Endothelial cell of umbilical vein (primary cell): ENCODE measurements around the gene SLC5A1.
"Not testable (repeated sequence)": the region's sequence is repeated elsewhere in the genome, so short reads cannot be mapped to it uniquely, and the experiment has no call there.

Source experiments
- CTCF ChIP-seq, 2 donors: IDR thresholded peaks; 1 replicate in 1 of 2; 2 replicates in 1 of 2; pipeline ENCODE4 v1.5.1; 2011; ENCODE audit warnings: low read length in 2 of 2, mild to moderate bottlenecking in 2 of 2, moderate library complexity in 2 of 2, control low read depth in 1 of 2, inconsistent platforms in 1 of 2, low read depth in 1 of 2; ENCODE audit not compliant: insufficient read depth in 1 of 2; ENCODE audit errors: extremely low read depth in 1 of 2
- EZH2 ChIP-seq: IDR thresholded peaks from 2 replicates; pipeline ENCODE4 v1.6.1; 2012; ENCODE audit warnings: borderline replicate concordance, low read depth, mild to moderate bottlenecking, moderate library complexity, low read length, inconsistent platforms; ENCODE audit not compliant: severe bottlenecking
- FOS ChIP-seq: IDR thresholded peaks from 2 replicates; pipeline ENCODE4 v1.6.1; 2011; ENCODE audit warnings: mild to moderate bottlenecking, low read length, moderate library complexity, borderline replicate concordance; ENCODE audit not compliant: insufficient read depth
- GATA2 ChIP-seq: IDR thresholded peaks from 2 replicates; pipeline ENCODE4 v1.7.0; 2011; ENCODE audit warnings: low read depth, mild to moderate bottlenecking, moderate library complexity, mixed read lengths, low read length; ENCODE audit not compliant: insufficient read length, insufficient read depth
- MAX ChIP-seq: IDR thresholded peaks from 2 replicates; pipeline ENCODE4 v1.6.1; 2011; ENCODE audit not compliant: insufficient read depth, insufficient read length
- MYC ChIP-seq: IDR thresholded peaks from one replicate; pipeline ENCODE4 v1.6.1; 2011; ENCODE audit warnings: mild to moderate bottlenecking, low read depth, low read length
- POLR2A ChIP-seq: IDR thresholded peaks from 2 replicates; pipeline ENCODE4 v1.6.1; 2012; ENCODE audit warnings: low read depth, mild to moderate bottlenecking, control low read depth, low read length
- POLR2AphosphoS5 ChIP-seq: IDR thresholded peaks from 2 replicates; pipeline ENCODE4 v1.6.1; 2012; ENCODE audit warnings: low read depth, mild to moderate bottlenecking, control low read depth, low read length, moderate library complexity; ENCODE audit not compliant: insufficient read depth

GRCh38 chr22:32150647-32151046 is 107.6 kb downstream of the SLC5A1 start:
- not testable (repeated sequence) for TF ChIP-seq POLR2AphosphoS5; CTCF (IDR thresholded peaks at IDR 0.05; ENCODE audit: extremely low read depth in 1 of 2, insufficient read depth in 1 of 2, low read depth in 1 of 2, low read length in 2 of 2); POLR2A; MAX; FOS; MYC; EZH2; GATA2
